GM13976 (cell line): Measurements from ENCODE around the gene LRRC4C.

ENCODE experiments used
- DNase-seq: peaks from one replicate; pipeline ENCODE4 v3.0.0; 2012; ENCODE audit warnings: low spot score
- in situ Hi-C: fragments of 300-500 bp; cut with MboI; formaldehyde crosslinking; loops from one replicate; pipeline ENCODE4 v1.12.0; 2022; ENCODE audit warnings: low sequenced_read_pairs, mixed read lengths, inconsistent platforms; ENCODE audit not compliant: unreplicated experiment
- TF ChIP-seq, protein P1 (sequence below): IDR thresholded peaks from 2 replicates; pipeline ENCODE4 v1.5.1; 2012; ENCODE audit warnings: borderline replicate concordance, mild to moderate bottlenecking; ENCODE audit not compliant: insufficient read depth; ENCODE audit errors: extremely low read depth, missing control alignments, control extremely low read depth

The LRRC4C gene

GRCh38 chr11:41175304-41175972 is 284.0 kb downstream of the LRRC4C start:
- no peak for DNase-seq
- TF ChIP-seq, protein P1, sequence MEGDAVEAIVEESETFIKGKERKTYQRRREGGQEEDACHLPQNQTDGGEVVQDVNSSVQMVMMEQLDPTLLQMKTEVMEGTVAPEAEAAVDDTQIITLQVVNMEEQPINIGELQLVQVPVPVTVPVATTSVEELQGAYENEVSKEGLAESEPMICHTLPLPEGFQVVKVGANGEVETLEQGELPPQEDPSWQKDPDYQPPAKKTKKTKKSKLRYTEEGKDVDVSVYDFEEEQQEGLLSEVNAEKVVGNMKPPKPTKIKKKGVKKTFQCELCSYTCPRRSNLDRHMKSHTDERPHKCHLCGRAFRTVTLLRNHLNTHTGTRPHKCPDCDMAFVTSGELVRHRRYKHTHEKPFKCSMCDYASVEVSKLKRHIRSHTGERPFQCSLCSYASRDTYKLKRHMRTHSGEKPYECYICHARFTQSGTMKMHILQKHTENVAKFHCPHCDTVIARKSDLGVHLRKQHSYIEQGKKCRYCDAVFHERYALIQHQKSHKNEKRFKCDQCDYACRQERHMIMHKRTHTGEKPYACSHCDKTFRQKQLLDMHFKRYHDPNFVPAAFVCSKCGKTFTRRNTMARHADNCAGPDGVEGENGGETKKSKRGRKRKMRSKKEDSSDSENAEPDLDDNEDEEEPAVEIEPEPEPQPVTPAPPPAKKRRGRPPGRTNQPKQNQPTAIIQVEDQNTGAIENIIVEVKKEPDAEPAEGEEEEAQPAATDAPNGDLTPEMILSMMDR, result no peak
- in situ Hi-C loops, result no loop called here

DNA sequence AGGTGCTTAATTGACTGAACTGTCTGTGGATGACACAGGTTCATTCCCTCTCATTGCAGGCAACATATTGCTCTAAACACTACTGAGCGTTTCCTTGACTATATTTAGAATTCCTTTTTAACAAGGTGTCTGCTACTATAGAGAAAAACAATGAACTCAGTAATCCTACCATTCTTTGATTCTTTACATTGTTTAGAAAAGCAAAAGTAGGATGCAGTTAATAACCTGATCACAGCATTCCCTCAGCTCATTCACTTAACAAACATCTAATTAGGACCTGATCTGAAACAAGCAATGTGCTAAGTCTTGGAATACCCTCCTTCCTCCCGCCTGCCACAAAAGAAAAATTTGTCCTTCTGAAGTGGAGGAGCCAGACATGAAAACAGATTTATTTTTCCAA is 313.1 kb downstream of the LRRC4C start:
- TF ChIP-seq, protein P1, result no peak
- DNase-seq, result no peak
- in situ Hi-C loops, result no loop called here

- no peak for DNase-seq
- in situ Hi-C loops, result no loop called here
- TF ChIP-seq, protein P1, result no peak
These were observed 314.0 kb downstream of the LRRC4C start for GRCh38 chr11:41145420-41145819.

- in situ Hi-C loops, result no loop called here
- TF ChIP-seq, protein P1, result no peak
- no peak for DNase-seq
These were observed 324.5 kb downstream of the LRRC4C start for GRCh38 chr11:41134971-41135370.

DNA sequence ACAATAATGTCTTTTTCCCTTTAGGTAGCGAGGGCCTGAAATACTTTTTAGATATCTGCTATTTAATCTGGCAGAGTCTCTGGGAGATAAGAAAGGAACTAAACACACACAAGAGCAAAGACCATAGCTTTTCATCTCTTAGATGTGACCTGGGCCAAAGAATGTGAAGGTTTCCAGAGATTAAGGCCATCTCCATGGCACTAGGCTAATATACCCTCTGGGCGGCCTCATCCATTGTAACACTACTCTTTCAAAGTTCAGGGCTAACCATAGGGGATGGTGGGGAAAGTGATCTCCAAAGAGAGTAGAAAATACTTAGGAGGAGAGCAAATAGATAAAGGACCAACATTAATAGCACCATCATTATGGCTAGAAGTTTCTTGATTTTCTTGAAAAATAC is 326.4 kb downstream of the LRRC4C start:
- TF ChIP-seq, protein P1, result no peak
- DNase-seq, result no peak
- in situ Hi-C loops, result no loop called here

DNA sequence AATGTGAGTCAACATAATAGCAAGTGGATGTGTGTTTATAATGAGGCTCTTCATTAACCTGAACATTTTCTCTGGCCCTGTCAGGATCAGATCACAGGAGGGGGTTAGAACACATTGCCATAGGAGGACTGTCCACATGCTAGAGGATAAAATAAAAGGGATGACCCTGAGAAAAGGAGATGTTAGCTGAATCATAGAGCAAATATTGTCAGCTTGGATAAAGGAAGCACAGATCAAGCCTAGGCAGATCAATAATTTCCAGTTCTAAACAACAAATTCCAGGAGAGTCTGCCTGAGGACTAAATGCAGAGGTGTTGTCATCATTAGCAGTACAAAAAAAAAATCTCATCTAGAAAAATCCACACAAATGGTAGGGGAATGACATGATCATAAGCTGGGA is 337.9 kb downstream of the LRRC4C start:
- TF ChIP-seq, protein P1, result no peak
- in situ Hi-C loops, result no loop called here
- no peak for DNase-seq

DNA sequence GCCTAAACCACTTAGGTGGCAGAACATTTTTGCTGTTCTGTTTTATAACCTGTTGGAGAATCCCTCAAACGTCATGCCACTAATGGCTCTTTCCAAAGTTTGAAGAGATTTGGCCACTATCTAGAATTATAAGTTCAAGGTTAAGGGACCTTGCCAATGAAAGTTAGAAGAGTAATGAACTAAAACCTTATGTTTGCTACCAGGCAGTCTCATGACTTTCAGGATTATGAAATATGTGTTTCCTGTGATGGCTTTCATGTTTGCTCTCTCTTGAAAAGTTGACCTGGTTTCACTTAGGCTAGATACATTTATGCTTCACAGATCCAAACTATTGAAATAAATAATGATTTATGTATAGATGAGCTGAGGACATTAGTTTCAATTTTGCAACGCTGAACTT is 340.0 kb downstream of the LRRC4C start:
- TF ChIP-seq, protein P1, result no peak
- in situ Hi-C loops, result no loop called here
- DNase-seq, result no peak
